ENCODE results near the gene SV2C.

The SV2C gene

DNA sequence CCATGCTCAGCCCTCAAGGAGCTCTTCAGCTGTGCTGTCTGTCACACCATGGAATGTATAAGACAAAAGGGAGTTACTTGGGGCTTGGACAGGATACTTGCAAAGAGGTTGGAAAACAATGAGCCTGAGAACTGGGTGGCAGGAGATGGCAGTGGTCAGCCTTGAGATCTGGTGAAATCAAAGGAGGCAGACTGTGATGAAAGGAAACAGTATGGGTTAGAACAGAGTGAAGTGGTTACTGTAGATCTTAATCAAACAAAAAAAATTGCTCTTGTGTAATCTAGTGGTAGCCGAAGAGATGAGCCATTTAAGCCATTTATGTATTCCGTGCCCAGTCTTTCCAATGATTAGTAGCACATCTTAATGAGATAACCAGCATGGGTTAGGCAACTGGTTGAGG is 142.2 kb downstream of the SV2C start:
- no peaks in the 10 kb centered on the region for H3K9me3 ChIP-seq (ENCODE audit: insufficient read depth, low read length, severe bottlenecking)
- ATAC-seq (ENCODE audit: insufficient read depth, low read depth) (no peak), DNase-seq (no peak)
- H3K4me3 ChIP-seq (ENCODE audit: low read depth in 1 of 2, low read length in 2 of 2), result no peak overlapping the region
- no peaks in the 10 kb centered on the region for H4K20me1 ChIP-seq (ENCODE audit: insufficient read depth, low read length)
- no peaks in the 10 kb centered on the region for H3K4me1 ChIP-seq (ENCODE audit: insufficient read depth, low read length)
- no peaks in the 10 kb centered on the region for H3K79me2 ChIP-seq (ENCODE audit: insufficient read depth, low read length)
- H3K36me3 ChIP-seq (ENCODE audit: insufficient read depth, low read length), result no peaks in the 10 kb centered on the region
- no peak overlapping the region for H3K27ac ChIP-seq (ENCODE audit: low read length)
- TF ChIP-seq CTCF (IDR thresholded peaks at IDR 0.05; ENCODE audit: borderline replicate concordance, extremely low read depth, low read length, poor library complexity, severe bottlenecking) (no peak), EZH2 (IDR thresholded peaks at IDR 0.05; ENCODE audit: borderline replicate concordance, low read depth, low read length, severe bottlenecking) (no peak)
- H3K27me3 ChIP-seq (ENCODE audit: insufficient read depth, low read length, poor library complexity), result no peaks in the 10 kb centered on the region
- H3K4me2 ChIP-seq (ENCODE audit: insufficient read depth, low read length), result no peak overlapping the region
- H2AFZ ChIP-seq (ENCODE audit: low read depth, low read length), result no peak overlapping the region
- no peak overlapping the region for H3K9ac ChIP-seq (ENCODE audit: low read depth, low read length)

DNA sequence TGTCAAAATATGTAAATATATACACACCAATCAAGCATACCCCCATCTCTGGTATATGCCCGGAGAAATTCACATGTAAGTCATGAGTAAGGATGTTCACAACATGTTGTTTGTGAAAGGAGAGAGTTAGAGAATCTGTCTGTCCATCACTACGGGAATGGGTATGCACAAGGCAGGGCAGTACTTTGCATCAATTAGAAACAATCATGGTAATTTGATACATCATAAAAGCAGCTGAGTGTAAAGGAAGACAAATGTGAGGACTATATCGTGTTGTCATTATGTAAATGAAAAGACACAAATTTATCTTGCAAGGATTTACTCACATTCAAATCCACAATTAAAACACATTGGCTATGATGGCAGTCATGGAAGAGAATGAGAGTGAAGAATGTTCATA is 146.7 kb downstream of the SV2C start:
- no peak overlapping the region for H3K4me2 ChIP-seq (ENCODE audit: insufficient read depth, low read length)
- ATAC-seq (ENCODE audit: insufficient read depth, low read depth), result no peak
- H2AFZ ChIP-seq (ENCODE audit: low read depth, low read length), result no peak overlapping the region
- H3K9ac ChIP-seq (ENCODE audit: low read depth, low read length), result no peak overlapping the region
- H3K36me3 ChIP-seq (ENCODE audit: insufficient read depth, low read length), result no peaks in the 10 kb centered on the region
- TF ChIP-seq EZH2 (IDR thresholded peaks at IDR 0.05; ENCODE audit: borderline replicate concordance, low read depth, low read length, severe bottlenecking), result no peak
- TF ChIP-seq CTCF (IDR thresholded peaks at IDR 0.05; ENCODE audit: borderline replicate concordance, extremely low read depth, low read length, poor library complexity, severe bottlenecking), result no peak
- H3K4me1 ChIP-seq (ENCODE audit: insufficient read depth, low read length), result no peaks in the 10 kb centered on the region
- H3K27ac ChIP-seq (ENCODE audit: low read length), result no peak overlapping the region
- no peaks in the 10 kb centered on the region for H3K27me3 ChIP-seq (ENCODE audit: insufficient read depth, low read length, poor library complexity)
- no peak overlapping the region for H3K4me3 ChIP-seq (ENCODE audit: low read depth in 1 of 2, low read length in 2 of 2)
- no peak for DNase-seq
- H3K9me3 ChIP-seq (ENCODE audit: insufficient read depth, low read length, severe bottlenecking), result no peaks in the 10 kb centered on the region
- no peaks in the 10 kb centered on the region for H3K79me2 ChIP-seq (ENCODE audit: insufficient read depth, low read length)
- no peaks in the 10 kb centered on the region for H4K20me1 ChIP-seq (ENCODE audit: insufficient read depth, low read length)

- no peak overlapping the region for H3K4me2 ChIP-seq (ENCODE audit: insufficient read depth, low read length)
- H2AFZ ChIP-seq (ENCODE audit: low read depth, low read length), result no peak overlapping the region
- no peaks in the 10 kb centered on the region for H3K36me3 ChIP-seq (ENCODE audit: insufficient read depth, low read length)
- no peak overlapping the region for H3K9ac ChIP-seq (ENCODE audit: low read depth, low read length)
- H3K27ac ChIP-seq (ENCODE audit: low read length), result no peak overlapping the region
- no peaks in the 10 kb centered on the region for H3K9me3 ChIP-seq (ENCODE audit: insufficient read depth, low read length, severe bottlenecking)
- ATAC-seq (ENCODE audit: insufficient read depth, low read depth), result no peak
- H3K79me2 ChIP-seq (ENCODE audit: insufficient read depth, low read length), result no peaks in the 10 kb centered on the region
- no peak overlapping the region for H3K4me3 ChIP-seq (ENCODE audit: low read depth in 1 of 2, low read length in 2 of 2)
- no peaks in the 10 kb centered on the region for H3K27me3 ChIP-seq (ENCODE audit: insufficient read depth, low read length, poor library complexity)
- no peaks in the 10 kb centered on the region for H4K20me1 ChIP-seq (ENCODE audit: insufficient read depth, low read length)
- TF ChIP-seq CTCF (IDR thresholded peaks at IDR 0.05; ENCODE audit: borderline replicate concordance, extremely low read depth, low read length, poor library complexity, severe bottlenecking), result no peak
- no peak for TF ChIP-seq EZH2 (IDR thresholded peaks at IDR 0.05; ENCODE audit: borderline replicate concordance, low read depth, low read length, severe bottlenecking)
- H3K4me1 ChIP-seq (ENCODE audit: insufficient read depth, low read length), result no peaks in the 10 kb centered on the region
- DNase-seq, result no peak
Measured at GRCh38 chr5:76230711-76231285, 147.6 kb downstream of the SV2C start.

- TF ChIP-seq CTCF (IDR thresholded peaks at IDR 0.05; ENCODE audit: borderline replicate concordance, extremely low read depth, low read length, poor library complexity, severe bottlenecking), result no peak
- TF ChIP-seq EZH2 (IDR thresholded peaks at IDR 0.05; ENCODE audit: borderline replicate concordance, low read depth, low read length, severe bottlenecking), result no peak
- no peak for ATAC-seq (ENCODE audit: insufficient read depth, low read depth)
- no peaks in the 10 kb centered on the region for H3K4me1 ChIP-seq (ENCODE audit: insufficient read depth, low read length)
Measured at GRCh38 chr5:76234665-76235064, 151.5 kb downstream of the SV2C start.

More at GRCh38 chr5:76234665-76235064, 151.5 kb downstream of the SV2C start:
- Histone ChIP-seq H3K79me2 (ENCODE audit: insufficient read depth, low read length) (no peaks in the 10 kb centered on the region), H3K9me3 (ENCODE audit: insufficient read depth, low read length, severe bottlenecking) (no peaks in the 10 kb centered on the region), H4K20me1 (ENCODE audit: insufficient read depth, low read length) (no peaks in the 10 kb centered on the region), H3K36me3 (ENCODE audit: insufficient read depth, low read length) (no peaks in the 10 kb centered on the region), H3K4me2 (ENCODE audit: insufficient read depth, low read length) (no peak overlapping the region), H3K4me3 (ENCODE audit: low read depth in 1 of 2, low read length in 2 of 2) (no peak overlapping the region), H2AFZ (ENCODE audit: low read depth, low read length) (no peak overlapping the region), H3K27me3 (ENCODE audit: insufficient read depth, low read length, poor library complexity) (no peaks in the 10 kb centered on the region), H3K9ac (ENCODE audit: low read depth, low read length) (no peak overlapping the region), H3K27ac (ENCODE audit: low read length) (no peak overlapping the region)
- no peak for DNase-seq
